CD8-positive, alpha-beta memory T cell (primary cell): ENCODE measurements around the gene NDUFV2. TPM values are rescaled to one million over a fixed set of nuclear protein-coding genes. Genes with fewer than 3 reads are reported as not detected.

ENCODE experiments used
- CTCF ChIA-PET: fragments of 350-600 bp; sonication (Branson Sonifier 250); formaldehyde crosslinking; loops from one replicate; lab custom pipeline; 2021; ENCODE audit warnings: antibody characterized with exemption; lab: Charles Lee
- POLR2A ChIA-PET: fragments of 350-600 bp; sonication (Branson Sonifier 250); formaldehyde crosslinking; loops from one replicate; lab custom pipeline; 2021; ENCODE audit warnings: antibody characterized with exemption; lab: Charles Lee
- DNase-seq, 5 donors: peaks; one replicate each; pipeline versions ENCODE4 v3.0.0 to v3.0.0-alpha.2; 2020 to 2022; ENCODE audit warnings: mixed read lengths in 1 of 5
- H3K27ac ChIP-seq: one replicate; pipeline ENCODE4 v1.7.0; 2013; ENCODE audit warnings: low read depth, mild to moderate bottlenecking, low read length, moderate library complexity
- H3K27me3 ChIP-seq: 2 replicates; pipeline ENCODE4 v1.7.0; 2013; ENCODE audit warnings: low read length, mild to moderate bottlenecking; ENCODE audit not compliant: insufficient read depth, poor library complexity, severe bottlenecking
- H3K36me3 ChIP-seq: 2 replicates; pipeline ENCODE4 v1.7.0; 2013; ENCODE audit warnings: mild to moderate bottlenecking, low read length, moderate library complexity; ENCODE audit not compliant: insufficient read depth
- H3K4me1 ChIP-seq: 2 replicates; pipeline ENCODE4 v1.7.0; 2013; ENCODE audit warnings: mild to moderate bottlenecking, low read length, moderate library complexity; ENCODE audit not compliant: insufficient read depth
- H3K4me3 ChIP-seq: 2 replicates; pipeline ENCODE4 v1.7.0; 2013; ENCODE audit warnings: mild to moderate bottlenecking, low read length
- H3K9me3 ChIP-seq: 2 replicates; pipeline ENCODE4 v1.7.0; 2013; ENCODE audit warnings: mild to moderate bottlenecking, low read length
- H3K27ac Mint-ChIP-seq, 8 donors: one replicate each; pipeline ENCODE4 v1.8.0; 2020 to 2021; ENCODE audit warnings: mixed read lengths in 8 of 8, mild to moderate bottlenecking in 6 of 8, inconsistent platforms in 3 of 8, moderate library complexity in 3 of 8
- H3K27me3 Mint-ChIP-seq, 2 donors: one replicate each; pipeline ENCODE4 v1.8.0; 2020 to 2021; ENCODE audit warnings: mixed read lengths in 2 of 2, mild to moderate bottlenecking in 1 of 2, moderate library complexity in 1 of 2
- H3K36me3 Mint-ChIP-seq, 3 donors: one replicate each; pipeline ENCODE4 v1.8.0; 2020 to 2021; ENCODE audit warnings: mixed read lengths in 3 of 3, inconsistent platforms in 1 of 3, mild to moderate bottlenecking in 1 of 3
- H3K4me1 Mint-ChIP-seq, 3 donors: one replicate each; pipeline ENCODE4 v1.8.0; 2020 to 2021; ENCODE audit warnings: mixed read lengths in 3 of 3, inconsistent platforms in 1 of 3, mild to moderate bottlenecking in 1 of 3
- H3K4me3 Mint-ChIP-seq, 7 donors: one replicate each; pipeline ENCODE4 v1.8.0; 2020 to 2021; ENCODE audit warnings: mixed read lengths in 7 of 7, mild to moderate bottlenecking in 6 of 7, moderate library complexity in 4 of 7, inconsistent platforms in 2 of 7
- H3K9me3 Mint-ChIP-seq, 5 donors: one replicate each; pipeline ENCODE4 v1.8.0; 2020 to 2022; ENCODE audit warnings: mixed read lengths in 5 of 5, mild to moderate bottlenecking in 3 of 5, moderate library complexity in 2 of 5, inconsistent platforms in 1 of 5
- polyA plus RNA-seq: library from polyadenylated mRNA; unstranded; fragments of 300-500 nt; fragmentation: Illumina TruSeq; gene quantifications from one replicate; pipeline ENCODE4 v1.2.3, GENCODE V29; 2021
- total RNA-seq, 2 experiments: library from RNA; stranded (reverse); gene quantifications; one replicate each; pipeline ENCODE4 v1.2.3, GENCODE V29; 2021

Gene NDUFV2
- total and polyA plus RNA-seq, 3 experiments from 2014 or later, result 187 to 331 (median 324) TPM

DNA sequence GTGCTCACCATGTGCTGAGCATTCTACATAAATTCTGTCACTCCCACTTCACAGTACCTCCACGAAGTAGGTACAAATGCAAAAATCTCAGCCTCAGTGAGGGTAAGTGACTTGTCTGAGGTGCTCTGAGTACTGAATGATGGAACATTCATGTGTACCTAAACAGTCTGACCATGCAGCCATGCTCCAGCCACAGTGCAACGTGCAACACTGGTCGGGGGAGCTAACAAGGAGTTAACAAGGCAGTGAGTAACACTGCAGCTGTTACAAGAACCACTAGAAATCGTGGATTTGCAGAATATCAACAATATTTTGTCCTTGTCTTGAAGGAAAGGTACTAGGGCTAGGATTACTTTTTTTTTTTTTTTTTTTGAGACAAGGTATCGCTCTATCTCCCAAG, 36.6 kb upstream of the NDUFV2 start:
- Mint-ChIP-seq H3K4me3 (no peak overlapping the region), H3K9me3 (no peaks in the 10 kb centered on the region), H3K27me3 (peaks cover 2 to 9% of the 10 kb centered on the region in 2 donors), H3K27ac (no peak overlapping the region), H3K4me1 (no peaks in the 10 kb centered on the region), H3K36me3 (no peaks in the 10 kb centered on the region)
- no peaks in the 10 kb centered on the region for H3K4me1 ChIP-seq
- no peak for DNase-seq
- no peaks in the 10 kb centered on the region for H3K27me3 ChIP-seq
- no peak overlapping the region for H3K27ac ChIP-seq
- CTCF ChIA-PET, result interaction anchor here (1.2 to 2.1 kb wide), 2 partner anchors 8 to 17 kb away, joined by 3 to 5 read pairs; no protein-coding TSS in a partner anchor
- no peaks in the 10 kb centered on the region for H3K36me3 ChIP-seq
- H3K4me3 ChIP-seq, result no peak overlapping the region
- no peaks in the 10 kb centered on the region for H3K9me3 ChIP-seq
- POLR2A ChIA-PET, result no interaction called here

DNA sequence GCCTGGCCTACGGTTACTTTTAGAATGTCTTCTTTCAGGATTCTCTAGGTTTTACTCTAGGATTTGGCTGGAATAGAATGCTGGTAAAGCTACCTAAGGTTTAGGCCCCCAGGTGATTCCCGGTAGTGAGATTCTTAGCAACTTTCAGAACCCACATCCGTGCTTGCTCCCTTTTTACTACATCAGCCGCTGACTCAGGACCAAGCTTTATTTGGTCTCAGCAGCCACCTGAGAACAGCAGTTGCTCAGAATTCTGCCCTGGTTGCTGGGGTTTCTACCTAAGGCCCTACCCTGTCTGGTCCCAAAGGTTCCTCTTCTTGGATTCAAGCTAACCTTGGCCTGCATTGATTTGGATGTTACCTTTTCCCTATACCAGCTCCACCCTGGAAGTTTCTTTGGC, 36.1 kb upstream of the NDUFV2 start:
- Mint-ChIP-seq H3K9me3 (no peaks in the 10 kb centered on the region), H3K4me3 (no peak overlapping the region), H3K27ac (no peak overlapping the region), H3K36me3 (no peaks in the 10 kb centered on the region), H3K27me3 (peaks cover 2 to 9% of the 10 kb centered on the region in 2 donors), H3K4me1 (no peaks in the 10 kb centered on the region)
- H3K27me3 ChIP-seq, result no peaks in the 10 kb centered on the region
- ChIA-PET CTCF (interaction anchor here (1.2 to 2.1 kb wide), 2 partner anchors 9 to 17 kb away, joined by 3 to 5 read pairs; no protein-coding TSS in a partner anchor), POLR2A (no interaction called here)
- H3K27ac ChIP-seq, result no peak overlapping the region
- DNase-seq, result no peak
- no peak overlapping the region for H3K4me3 ChIP-seq
- H3K4me1 ChIP-seq, result no peaks in the 10 kb centered on the region
- H3K9me3 ChIP-seq, result no peaks in the 10 kb centered on the region
- H3K36me3 ChIP-seq, result no peaks in the 10 kb centered on the region

GRCh38 chr18:9066817-9067306, 35.6 kb upstream of the NDUFV2 start:
- Histone ChIP-seq H3K36me3 (no peaks in the 10 kb centered on the region), H3K9me3 (no peaks in the 10 kb centered on the region), H3K27me3 (no peaks in the 10 kb centered on the region), H3K4me1 (no peaks in the 10 kb centered on the region), H3K27ac (no peak overlapping the region), H3K4me3 (no peak overlapping the region)
- H3K27ac Mint-ChIP-seq, result peak overlapping the region in 1 of 8 donors; percentile 83
- no peaks in the 10 kb centered on the region for H3K4me1 Mint-ChIP-seq
- H3K4me3 Mint-ChIP-seq, result peak overlapping the region in 1 of 7 donors; percentile 17
- no peaks in the 10 kb centered on the region for H3K36me3 Mint-ChIP-seq
- peaks cover 2 to 9% of the 10 kb centered on the region in 2 donors for H3K27me3 Mint-ChIP-seq
- ChIA-PET POLR2A (no interaction called here), CTCF (interaction anchor here (2.1 kb wide), 1 partner anchor 9 kb away, joined by 5 read pairs; no protein-coding TSS in a partner anchor)
- H3K9me3 Mint-ChIP-seq, result no peaks in the 10 kb centered on the region
- no peak for DNase-seq

GRCh38 chr18:9067823-9068222, 34.7 kb upstream of the NDUFV2 start:
- Histone ChIP-seq H3K27me3 (no peaks in the 10 kb centered on the region), H3K4me1 (no peaks in the 10 kb centered on the region), H3K4me3 (no peak overlapping the region), H3K36me3 (no peaks in the 10 kb centered on the region), H3K9me3 (no peaks in the 10 kb centered on the region), H3K27ac (no peak overlapping the region)
- Mint-ChIP-seq H3K36me3 (no peaks in the 10 kb centered on the region), H3K4me1 (no peaks in the 10 kb centered on the region), H3K27ac (no peak overlapping the region), H3K27me3 (peaks cover 2 to 4% of the 10 kb centered on the region in 2 donors), H3K9me3 (no peaks in the 10 kb centered on the region), H3K4me3 (no peak overlapping the region)
- ChIA-PET POLR2A (no interaction called here), CTCF (no interaction called here)
- DNase-seq, result no peak

DNA sequence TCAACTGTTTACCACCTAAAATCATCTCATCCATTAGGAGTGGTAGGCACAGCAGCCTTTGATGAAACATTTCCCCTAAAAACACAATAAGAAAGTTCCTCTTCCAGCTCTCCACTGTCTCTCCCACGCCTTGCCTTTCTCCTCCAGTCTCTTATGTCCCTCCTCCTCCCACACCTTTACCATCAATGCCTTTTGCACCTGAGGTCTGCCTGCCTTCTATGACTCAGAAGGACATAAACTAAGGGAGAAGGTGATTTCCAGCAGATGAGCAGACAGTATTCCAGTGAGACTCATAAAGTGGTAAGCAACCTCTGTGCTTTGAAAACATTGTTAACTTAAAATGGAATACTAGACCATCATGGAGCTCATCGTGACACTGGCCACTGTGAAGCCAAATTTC, 34.2 kb upstream of the NDUFV2 start:
- peaks cover under 1% of the 10 kb centered on the region for H3K4me1 ChIP-seq
- H3K27ac Mint-ChIP-seq, result no peak overlapping the region
- CTCF ChIA-PET, result no interaction called here
- H3K36me3 ChIP-seq, result no peaks in the 10 kb centered on the region
- no peaks in the 10 kb centered on the region for H3K9me3 Mint-ChIP-seq
- no peaks in the 10 kb centered on the region for H3K27me3 ChIP-seq
- DNase-seq, result no peak
- H3K4me3 ChIP-seq, result no peak overlapping the region
- POLR2A ChIA-PET, result no interaction called here
- H3K4me3 Mint-ChIP-seq, result no peak overlapping the region
- H3K9me3 ChIP-seq, result no peaks in the 10 kb centered on the region
- H3K27ac ChIP-seq, result no peak overlapping the region
- H3K4me1 Mint-ChIP-seq, result peaks cover 0 to 1% (median under 1%) of the 10 kb centered on the region in 3 donors
- peaks cover 2 to 4% of the 10 kb centered on the region in 2 donors for H3K27me3 Mint-ChIP-seq
- no peaks in the 10 kb centered on the region for H3K36me3 Mint-ChIP-seq

GRCh38 chr18:9069601-9070000, 32.9 kb upstream of the NDUFV2 start:
- Histone ChIP-seq H3K36me3 (no peaks in the 10 kb centered on the region), H3K4me3 (no peak overlapping the region), H3K27ac (no peak overlapping the region), H3K4me1 (peaks cover 6% of the 10 kb centered on the region), H3K9me3 (no peaks in the 10 kb centered on the region), H3K27me3 (no peaks in the 10 kb centered on the region)
- Mint-ChIP-seq H3K9me3 (no peaks in the 10 kb centered on the region), H3K4me1 (peaks cover 6 to 8% (median 8%) of the 10 kb centered on the region in 3 donors), H3K27me3 (peaks cover 0 to 4% of the 10 kb centered on the region in 2 donors), H3K27ac (no peak overlapping the region), H3K36me3 (no peaks in the 10 kb centered on the region), H3K4me3 (no peak overlapping the region)
- no peak for DNase-seq
- ChIA-PET CTCF (no interaction called here), POLR2A (no interaction called here)

DNA sequence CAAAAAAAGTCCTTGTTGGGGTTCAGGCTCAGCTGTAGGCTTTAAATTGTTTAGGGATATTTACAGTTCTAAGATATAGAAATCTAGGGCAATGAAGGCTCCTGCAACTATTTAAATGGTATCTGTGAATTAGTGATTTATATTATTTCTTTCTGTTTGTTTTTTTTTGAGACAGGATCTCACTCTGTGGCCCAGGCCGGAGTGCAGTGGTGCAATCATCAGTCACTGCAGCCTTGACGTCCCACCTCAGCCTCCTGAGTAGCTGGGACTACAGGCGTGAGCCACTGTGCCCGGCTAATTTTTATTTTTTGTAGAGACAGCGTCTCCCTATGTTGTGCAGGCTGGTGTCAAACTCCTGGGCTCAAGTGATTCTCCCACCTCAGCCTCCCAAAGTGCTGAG, 32.3 kb upstream of the NDUFV2 start:
- Mint-ChIP-seq H3K27ac (no peak overlapping the region), H3K9me3 (no peaks in the 10 kb centered on the region), H3K4me1 (peaks cover 6 to 8% (median 8%) of the 10 kb centered on the region in 3 donors), H3K27me3 (peaks cover 0 to 2% of the 10 kb centered on the region in 2 donors), H3K36me3 (no peaks in the 10 kb centered on the region), H3K4me3 (no peak overlapping the region)
- H3K4me1 ChIP-seq, result peaks cover 6% of the 10 kb centered on the region
- ChIA-PET POLR2A (no interaction called here), CTCF (no interaction called here)
- no peaks in the 10 kb centered on the region for H3K36me3 ChIP-seq
- DNase-seq, result no peak
- H3K27ac ChIP-seq, result no peak overlapping the region
- H3K9me3 ChIP-seq, result no peaks in the 10 kb centered on the region
- H3K27me3 ChIP-seq, result no peaks in the 10 kb centered on the region
- H3K4me3 ChIP-seq, result no peak overlapping the region

DNA sequence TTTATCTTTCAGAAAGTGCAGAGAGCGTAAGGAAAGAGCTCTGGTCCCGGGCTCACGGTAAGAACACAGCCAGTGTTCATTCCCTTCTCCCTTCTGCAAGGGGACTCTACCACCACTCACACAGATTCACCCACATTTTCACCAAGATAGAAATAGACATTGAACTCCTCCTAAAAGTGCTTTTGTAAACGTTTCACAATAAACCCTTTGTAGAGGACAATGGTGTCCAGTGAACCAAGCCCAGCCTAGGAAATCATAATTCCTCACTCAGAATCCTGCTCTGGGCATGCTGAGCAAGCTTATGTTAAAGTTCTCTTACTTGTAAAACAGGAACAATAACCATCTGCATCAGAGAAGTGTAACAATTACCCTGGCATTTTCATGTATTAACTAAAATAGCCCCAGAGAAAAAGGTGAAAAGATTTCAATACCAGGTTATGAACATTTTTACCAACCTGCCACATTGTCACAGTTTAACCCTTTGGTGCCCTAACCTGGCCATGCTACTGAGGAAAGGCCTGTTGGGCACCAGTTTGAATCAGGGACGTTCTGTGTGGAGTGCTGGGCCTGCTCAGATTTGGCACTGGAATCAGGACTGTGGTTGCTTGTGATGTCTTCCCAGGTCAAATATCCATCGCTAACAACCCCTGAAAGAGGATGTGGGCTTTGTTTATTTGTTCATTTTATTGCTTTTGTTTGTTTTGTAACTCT, 22.5 kb upstream of the NDUFV2 start:
- H3K36me3 Mint-ChIP-seq, result no peaks in the 10 kb centered on the region
- H3K9me3 Mint-ChIP-seq, result no peaks in the 10 kb centered on the region
- CTCF ChIA-PET, result interaction anchor here (1.0 kb wide), 1 partner anchor 16 kb away, joined by 3 read pairs; no protein-coding TSS in a partner anchor
- no peak overlapping the region for H3K4me3 Mint-ChIP-seq
- Histone ChIP-seq H3K4me3 (no peak overlapping the region), H3K9me3 (no peaks in the 10 kb centered on the region), H3K4me1 (peaks cover 23% of the 10 kb centered on the region), H3K36me3 (no peaks in the 10 kb centered on the region), H3K27ac (no peak overlapping the region), H3K27me3 (no peaks in the 10 kb centered on the region)
- H3K27ac Mint-ChIP-seq, result peak overlapping the region in 1 of 8 donors; percentile 78
- H3K4me1 Mint-ChIP-seq, result peaks cover 19 to 26% (median 21%) of the 10 kb centered on the region in 3 donors
- POLR2A ChIA-PET, result no interaction called here
- no peaks in the 10 kb centered on the region for H3K27me3 Mint-ChIP-seq
- no peak for DNase-seq
